Activated T-cell treated with anti-CD3 and anti-CD28 coated beads, Interleukin-2, amount 50 U/mL, for 72 hours (primary cell): Measurements from ENCODE around the gene RAMP1. TPM values are rescaled to one million over a fixed set of nuclear protein-coding genes. Genes with fewer than 3 reads are reported as not detected.

Experiments
- ATAC-seq, 2 donors: fragments of 150-1000 bp; cut with Tn5 transposase; replicated peaks in 1 of 2; 2 replicates each; pipeline ENCODE4 v1.10.0; 2021; ENCODE audit warnings: moderate library complexity in 2 of 2, mild to moderate bottlenecking in 1 of 2
- DNase-seq, 2 donors: peaks; one replicate each; pipeline ENCODE4 v3.0.0; 2021 to 2022; ENCODE audit warnings: mixed read lengths in 1 of 2
- H3K27ac Mint-ChIP-seq: one replicate; pipeline ENCODE4 v1.8.0; 2022; ENCODE audit warnings: mild to moderate bottlenecking, moderate library complexity, mixed read lengths
- H3K27me3 Mint-ChIP-seq: one replicate; pipeline ENCODE4 v1.8.0; 2022; ENCODE audit warnings: low read depth, mixed read lengths
- H3K36me3 Mint-ChIP-seq, 2 donors: one replicate each; pipeline ENCODE4 v1.8.0; 2022; ENCODE audit warnings: mixed read lengths in 2 of 2, mild to moderate bottlenecking in 1 of 2; ENCODE audit not compliant: insufficient read depth in 2 of 2
- H3K4me1 Mint-ChIP-seq: one replicate; pipeline ENCODE4 v1.8.0; 2022; ENCODE audit warnings: low read depth, mixed read lengths
- H3K4me3 Mint-ChIP-seq, 2 donors: one replicate each; pipeline ENCODE4 v1.8.0; 2022; ENCODE audit warnings: mild to moderate bottlenecking in 2 of 2, mixed read lengths in 2 of 2, moderate library complexity in 2 of 2
- H3K9me3 Mint-ChIP-seq, 2 donors: one replicate each; pipeline ENCODE4 v1.8.0; 2022; ENCODE audit warnings: mixed read lengths in 2 of 2
- total RNA-seq, 2 donors: library from RNA; stranded (reverse); gene quantifications; one replicate each; pipeline ENCODE4 v1.2.3, GENCODE V29; 2022

Gene RAMP1
- total RNA-seq, 2 donors from 2014 or later = 1.00 to 1.8 TPM

DNA sequence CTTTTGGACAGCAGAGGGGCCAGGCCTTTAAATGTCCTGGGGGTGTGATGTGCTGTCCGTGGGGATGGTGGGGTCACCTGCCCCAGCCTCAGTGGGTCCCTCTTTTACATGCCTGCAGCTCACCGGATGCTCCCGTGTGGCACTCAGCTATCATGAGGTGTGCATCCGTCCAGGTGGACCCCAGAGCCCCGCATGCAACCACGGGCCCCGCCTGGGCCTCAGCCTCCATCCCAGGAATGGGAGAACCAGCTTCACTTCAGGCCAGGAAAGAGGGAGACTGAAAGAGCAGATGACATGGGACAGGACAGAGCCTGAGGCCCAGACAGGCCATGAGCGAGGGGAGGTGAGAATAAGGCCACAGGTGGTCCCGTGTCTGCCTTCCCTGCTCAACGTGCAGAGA is 37.5 kb downstream of the RAMP1 start:
- Mint-ChIP-seq H3K4me1 (peaks cover 32% of the 10 kb centered on the region), H3K27ac (no peak overlapping the region), H3K4me3 (no peak overlapping the region), H3K9me3 (no peaks in the 10 kb centered on the region), H3K27me3 (no peaks in the 10 kb centered on the region), H3K36me3 (no peaks in the 10 kb centered on the region)
- ATAC-seq = no peak
- no peak for DNase-seq

- peak overlapping the region in 1 of 2 donors; percentile 56 for H3K4me3 Mint-ChIP-seq
- ATAC-seq = no peak
- no peaks in the 10 kb centered on the region for H3K36me3 Mint-ChIP-seq
- no peaks in the 10 kb centered on the region for H3K9me3 Mint-ChIP-seq
- peak overlapping the region; percentile 54 for H3K27ac Mint-ChIP-seq
- no peak for DNase-seq
- peaks cover 32% of the 10 kb centered on the region for H3K4me1 Mint-ChIP-seq
- H3K27me3 Mint-ChIP-seq = no peaks in the 10 kb centered on the region
Observed at GRCh38 chr2:237898057-237898414, 38.6 kb downstream of the RAMP1 start.

- no peaks in the 10 kb centered on the region for H3K36me3 Mint-ChIP-seq
- ATAC-seq (no peak), DNase-seq (no peak)
- peak overlapping the region; percentile 1 for H3K27ac Mint-ChIP-seq
- H3K9me3 Mint-ChIP-seq = no peaks in the 10 kb centered on the region
- no peaks in the 10 kb centered on the region for H3K27me3 Mint-ChIP-seq
- peaks cover 57% of the 10 kb centered on the region for H3K4me1 Mint-ChIP-seq
- peak overlapping the region in 1 of 2 donors; percentile 15 for H3K4me3 Mint-ChIP-seq
Observed at GRCh38 chr2:237900891-237901831, 41.7 kb downstream of the RAMP1 start.

DNA sequence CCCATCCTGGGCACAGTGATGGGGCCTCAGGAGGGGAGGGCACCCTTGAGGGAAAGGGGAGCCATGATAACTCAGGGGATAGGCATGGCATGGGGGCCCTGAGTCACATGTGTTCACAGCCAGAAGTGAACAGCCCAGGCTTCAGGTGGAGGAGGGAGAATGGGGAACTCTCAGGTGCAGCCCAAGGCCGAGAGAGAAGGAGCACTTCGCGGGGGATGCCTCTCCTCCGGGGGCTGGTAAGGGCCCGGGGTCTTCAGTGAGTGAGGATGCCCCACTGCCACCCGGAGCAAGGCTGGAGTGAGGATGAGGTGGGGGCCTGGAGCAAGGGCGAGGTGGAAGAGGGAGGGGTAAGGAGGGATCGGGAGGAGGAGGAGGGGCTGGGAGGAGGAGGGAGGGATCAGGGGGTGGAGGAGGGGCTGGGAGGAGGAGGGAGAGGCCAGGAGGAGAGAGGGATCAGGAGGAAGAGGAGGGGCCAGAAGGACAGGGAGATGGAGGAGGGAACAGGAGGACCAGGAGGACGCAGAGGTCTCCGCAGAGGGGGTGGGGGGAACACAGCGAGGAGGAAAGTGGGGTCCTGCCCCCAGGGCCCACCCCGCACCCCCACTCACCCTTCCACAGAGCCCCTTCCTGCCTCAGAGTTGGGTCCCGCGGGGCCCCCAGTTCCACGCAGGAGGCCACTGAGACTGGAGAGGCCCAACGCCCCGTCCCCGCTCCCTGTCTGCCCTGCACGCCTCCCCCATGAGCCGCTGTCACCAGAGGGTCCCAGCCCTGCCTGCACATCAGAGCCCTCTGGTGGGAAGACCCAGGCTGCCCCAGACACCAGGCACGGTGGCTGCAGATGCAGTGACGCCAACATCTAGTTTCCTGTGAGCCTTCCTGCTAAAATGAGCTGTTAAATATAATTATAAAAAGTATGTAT is 42.8 kb downstream of the RAMP1 start:
- Mint-ChIP-seq H3K27me3 (no peaks in the 10 kb centered on the region), H3K27ac (no peak overlapping the region), H3K4me1 (peaks cover 59% of the 10 kb centered on the region), H3K9me3 (peaks cover 2% of the 10 kb centered on the region in 2 donors), H3K36me3 (peaks cover 3% of the 10 kb centered on the region in 2 donors), H3K4me3 (peak overlapping the region in 1 of 2 donors; percentile 55)
- DNase-seq (no peak), ATAC-seq (no peak)

- peaks cover 42% of the 10 kb centered on the region for H3K4me1 Mint-ChIP-seq
- H3K27me3 Mint-ChIP-seq = no peaks in the 10 kb centered on the region
- DNase-seq (peak; percentile 20 to 26), ATAC-seq (peak; percentile 57 to 69)
- peaks cover 6 to 7% of the 10 kb centered on the region in 2 donors for H3K9me3 Mint-ChIP-seq
- H3K36me3 Mint-ChIP-seq = peaks cover 7 to 8% of the 10 kb centered on the region in 2 donors
- H3K4me3 Mint-ChIP-seq = peak overlapping the region; percentile 56 to 59
- peak overlapping the region; percentile 41 for H3K27ac Mint-ChIP-seq
Observed at GRCh38 chr2:237904831-237905599, 45.6 kb downstream of the RAMP1 start.

GRCh38 chr2:237907144-237907543 is 47.7 kb downstream of the RAMP1 start:
- peaks cover 14 to 15% of the 10 kb centered on the region in 2 donors for H3K9me3 Mint-ChIP-seq
- no peak overlapping the region for H3K4me3 Mint-ChIP-seq
- H3K4me1 Mint-ChIP-seq = peaks cover 27% of the 10 kb centered on the region
- DNase-seq (no peak), ATAC-seq (no peak)
- peaks cover 8 to 10% of the 10 kb centered on the region in 2 donors for H3K36me3 Mint-ChIP-seq
- no peak overlapping the region for H3K27ac Mint-ChIP-seq
- H3K27me3 Mint-ChIP-seq = no peaks in the 10 kb centered on the region

DNA sequence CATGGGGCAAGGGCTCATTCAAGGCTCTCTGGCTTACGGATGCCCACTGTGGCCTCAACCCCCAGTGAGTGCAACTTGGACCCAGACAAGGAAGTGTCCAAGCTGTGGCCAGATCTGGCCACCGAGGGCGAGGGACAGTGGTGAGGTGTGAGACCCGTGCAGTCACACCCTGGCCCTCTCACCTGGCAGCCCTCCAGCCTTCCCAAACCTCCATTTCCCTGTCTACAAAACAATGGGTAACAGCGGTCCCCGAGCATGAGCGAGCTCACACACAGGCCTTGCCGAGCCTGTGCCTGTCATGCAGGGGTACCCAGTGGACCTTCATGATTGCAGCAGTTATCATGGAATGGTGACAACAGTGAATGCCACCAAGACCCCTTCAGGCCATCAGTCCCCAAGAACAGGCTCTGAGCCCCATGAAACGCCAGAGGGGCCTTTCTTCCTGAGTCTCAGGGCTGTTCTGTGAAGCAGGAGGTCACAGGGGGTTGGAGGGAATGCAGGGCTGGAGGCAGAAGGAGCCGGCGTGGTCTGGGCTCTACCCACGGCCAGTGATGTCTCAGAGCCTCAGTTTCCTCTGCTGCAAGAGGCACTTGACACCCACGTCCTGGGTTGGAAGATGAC is 49.8 kb downstream of the RAMP1 start:
- Mint-ChIP-seq H3K36me3 (peaks cover 8 to 10% of the 10 kb centered on the region in 2 donors), H3K9me3 (peaks cover 14 to 15% of the 10 kb centered on the region in 2 donors), H3K4me1 (peaks cover 20% of the 10 kb centered on the region), H3K27ac (no peak overlapping the region), H3K27me3 (no peaks in the 10 kb centered on the region), H3K4me3 (no peak overlapping the region)
- no peak for ATAC-seq
- DNase-seq = no peak

DNA sequence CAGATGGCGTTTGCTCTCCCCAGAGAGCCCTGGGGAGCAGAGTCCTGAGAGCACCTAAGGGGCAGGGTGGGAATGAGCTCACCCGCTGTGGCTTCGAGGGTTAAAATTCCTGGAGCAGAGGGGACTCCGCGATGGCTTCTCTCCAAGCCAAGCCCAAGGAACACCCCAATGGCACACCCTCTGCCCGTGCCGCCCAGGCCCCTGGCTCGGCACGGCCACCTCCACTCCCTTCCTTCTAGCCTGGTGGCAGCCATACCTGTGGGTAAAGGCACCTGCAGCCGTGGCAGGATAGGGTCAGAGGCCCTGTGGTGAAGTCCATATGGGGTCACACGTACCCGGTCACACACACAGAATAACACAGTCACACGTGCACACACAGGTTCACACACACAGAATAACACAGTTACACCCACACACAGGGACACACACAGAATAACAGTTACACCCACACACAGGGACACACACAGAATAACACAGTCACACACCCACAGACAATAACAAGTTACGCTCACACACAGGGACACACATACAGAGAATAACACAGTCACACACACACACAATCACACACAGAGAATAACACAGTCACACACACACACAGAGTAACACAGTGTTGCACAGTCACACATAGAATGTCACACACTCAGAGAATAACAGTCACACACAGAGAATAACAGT is 50.5 kb downstream of the RAMP1 start:
- H3K4me3 Mint-ChIP-seq = no peak overlapping the region
- H3K4me1 Mint-ChIP-seq = peaks cover 14% of the 10 kb centered on the region
- no peak for ATAC-seq
- no peak overlapping the region for H3K27ac Mint-ChIP-seq
- DNase-seq = no peak
- peaks cover 14 to 15% of the 10 kb centered on the region in 2 donors for H3K9me3 Mint-ChIP-seq
- peaks cover 8 to 10% of the 10 kb centered on the region in 2 donors for H3K36me3 Mint-ChIP-seq
- H3K27me3 Mint-ChIP-seq = no peaks in the 10 kb centered on the region

GRCh38 chr2:237910576-237911362 is 51.3 kb downstream of the RAMP1 start:
- H3K27me3 Mint-ChIP-seq = no peaks in the 10 kb centered on the region
- peaks cover 5% of the 10 kb centered on the region for H3K4me1 Mint-ChIP-seq
- DNase-seq = no peak
- peaks cover 8 to 10% of the 10 kb centered on the region in 2 donors for H3K36me3 Mint-ChIP-seq
- no peak overlapping the region for H3K4me3 Mint-ChIP-seq
- H3K9me3 Mint-ChIP-seq = peaks cover 14 to 15% of the 10 kb centered on the region in 2 donors
- H3K27ac Mint-ChIP-seq = no peak overlapping the region
- ATAC-seq = no peak

GRCh38 chr2:237911363-237912017 is 52.1 kb downstream of the RAMP1 start:
- ATAC-seq (peak in 1 of 2 donors; percentile 13), DNase-seq (no peak)
- no peaks in the 10 kb centered on the region for H3K4me1 Mint-ChIP-seq

More at GRCh38 chr2:237911363-237912017, 52.1 kb downstream of the RAMP1 start:
- H3K9me3 Mint-ChIP-seq = peaks cover 14 to 15% of the 10 kb centered on the region in 2 donors
- H3K4me3 Mint-ChIP-seq = no peak overlapping the region
- peaks cover 8 to 10% of the 10 kb centered on the region in 2 donors for H3K36me3 Mint-ChIP-seq
- no peak overlapping the region for H3K27ac Mint-ChIP-seq
- no peaks in the 10 kb centered on the region for H3K27me3 Mint-ChIP-seq
